Amniotic epithelial cell (primary cell): ENCODE results near the gene UHRF1.
A peak's percentile ranks its signal among the peaks of the same experiment; 100 is the strongest.
"Not testable (repeated sequence)": the region's sequence is repeated elsewhere in the genome, so short reads cannot be mapped to it uniquely, and the experiment has no call there.

Source experiments
- DNase-seq: peaks from one replicate; pipeline ENCODE4 v3.0.0-alpha.2; 2010; ENCODE audit warnings: low read depth

UHRF1 gene

GRCh38 chr19:4937060-4937459, 27.8 kb downstream of the UHRF1 start:
- no peak for DNase-seq

GRCh38 chr19:4938461-4938860, 29.2 kb downstream of the UHRF1 start:
- DNase-seq, result not testable (repeated sequence)

- no peak for DNase-seq
Measured at GRCh38 chr19:4939466-4939865, 30.2 kb downstream of the UHRF1 start.

- not testable (repeated sequence) for DNase-seq
Measured at GRCh38 chr19:4941638-4942169, 32.4 kb downstream of the UHRF1 start.

- DNase-seq, result not testable (repeated sequence)
Measured at GRCh38 chr19:4950650-4951049, 41.3 kb downstream of the UHRF1 start.

- no peak for DNase-seq
Measured at GRCh38 chr19:4951656-4952055, 42.4 kb downstream of the UHRF1 start.

- no peak for DNase-seq
Measured at GRCh38 chr19:4952945-4953344, 43.6 kb downstream of the UHRF1 start.

GRCh38 chr19:4954320-4955149, 45.2 kb downstream of the UHRF1 start:
- DNase-seq, result peak; percentile 43

- DNase-seq, result no peak
Measured at GRCh38 chr19:4955274-4955673, 46.0 kb downstream of the UHRF1 start.

GRCh38 chr19:4957981-4958380, 48.7 kb downstream of the UHRF1 start:
- DNase-seq, result no peak

- DNase-seq, result no peak
Measured at GRCh38 chr19:4962085-4962619, 52.9 kb downstream of the UHRF1 start.

GRCh38 chr19:4965061-4965460, 55.8 kb downstream of the UHRF1 start:
- DNase-seq, result no peak

- no peak for DNase-seq
Measured at GRCh38 chr19:4966591-4966990, 57.3 kb downstream of the UHRF1 start.

GRCh38 chr19:4967738-4968461, 58.6 kb downstream of the UHRF1 start:
- peak; percentile 95 for DNase-seq

GRCh38 chr19:4968462-4969291, 59.4 kb downstream of the UHRF1 start, which contains the start of gene KDM4B:
TSS of gene KDM4B (plus strand) at chr19:4969113. CDS start at chr19:5032891, 63,778 bp downstream.
- peak; percentile 99 for DNase-seq

- DNase-seq, result no peak
Measured at GRCh38 chr19:4969292-4969771, 60.0 kb downstream of the UHRF1 start.

GRCh38 chr19:4969772-4970531, 60.7 kb downstream of the UHRF1 start:
- no peak for DNase-seq

GRCh38 chr19:4970558-4971423, 61.5 kb downstream of the UHRF1 start:
- DNase-seq, result peak; percentile 35

GRCh38 chr19:4971424-4971793, 62.1 kb downstream of the UHRF1 start:
- no peak for DNase-seq
